GM12874 (cell line): ENCODE data around the gene CSTPP1.

Experiments
- CTCF ChIP-seq: IDR thresholded peaks from 2 replicates; pipeline ENCODE4 v1.5.1; 2011; ENCODE audit warnings: low read depth, mild to moderate bottlenecking, control low read depth, low read length, moderate library complexity; ENCODE audit not compliant: insufficient read depth

The CSTPP1 gene

DNA sequence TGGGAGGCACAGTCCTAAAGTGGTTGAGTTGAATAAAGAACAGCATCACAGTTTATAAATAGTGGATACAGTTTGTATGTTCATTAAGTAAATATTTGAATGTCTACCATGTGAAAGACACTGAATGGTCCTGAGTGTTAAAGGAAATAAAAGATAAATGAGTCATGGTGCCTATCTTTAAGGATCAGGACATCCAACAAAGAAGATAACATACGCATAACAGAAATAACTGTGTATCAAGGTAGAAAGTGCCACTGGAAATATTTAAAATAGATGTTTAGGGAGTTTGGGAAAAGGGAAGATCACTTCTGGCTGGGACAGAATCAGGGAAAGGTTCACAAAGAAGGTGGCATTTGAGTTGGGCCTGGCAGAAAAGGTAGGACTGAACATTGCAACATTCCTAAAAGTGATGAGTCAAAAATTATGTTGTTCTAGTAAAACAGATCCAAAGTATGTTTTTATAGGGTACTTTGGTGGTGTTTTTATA is 41.5 kb downstream of the CSTPP1 start:
- no peak for TF ChIP-seq CTCF

GRCh38 chr11:46979358-46979757 is 42.8 kb downstream of the CSTPP1 start:
- no peak for TF ChIP-seq CTCF

GRCh38 chr11:46981436-46981835 is 44.9 kb downstream of the CSTPP1 start:
- TF ChIP-seq CTCF, result no peak

DNA sequence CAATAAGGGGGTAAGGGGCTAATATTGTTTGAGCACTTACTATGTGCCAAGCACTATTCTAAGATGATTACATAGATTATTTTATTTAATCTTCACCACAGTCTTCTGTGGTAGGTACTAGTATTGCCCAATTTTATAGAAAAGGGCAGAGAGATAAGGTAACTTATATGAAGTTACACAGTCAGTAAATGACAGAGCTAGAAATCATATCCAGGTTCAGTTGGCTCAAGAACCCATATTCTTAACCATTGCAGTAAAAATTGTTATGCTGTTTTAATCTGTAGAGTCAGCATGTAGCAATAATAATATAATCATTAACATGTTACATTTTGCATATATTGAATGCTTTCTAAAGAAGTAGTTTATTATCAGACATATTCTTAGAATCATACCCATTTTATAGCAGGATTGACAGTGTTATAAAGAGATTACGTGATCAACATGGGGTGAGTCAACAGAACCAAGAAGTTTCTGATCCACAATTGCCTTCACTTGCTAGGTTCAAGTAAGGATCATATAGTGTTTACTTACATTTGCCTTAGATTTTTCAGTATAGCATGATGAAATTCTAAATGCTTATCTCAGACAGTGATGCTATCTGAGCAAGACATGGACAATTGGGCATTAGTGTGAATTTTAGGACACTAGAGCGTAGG is 46.4 kb downstream of the CSTPP1 start:
- TF ChIP-seq CTCF, result no peak

DNA sequence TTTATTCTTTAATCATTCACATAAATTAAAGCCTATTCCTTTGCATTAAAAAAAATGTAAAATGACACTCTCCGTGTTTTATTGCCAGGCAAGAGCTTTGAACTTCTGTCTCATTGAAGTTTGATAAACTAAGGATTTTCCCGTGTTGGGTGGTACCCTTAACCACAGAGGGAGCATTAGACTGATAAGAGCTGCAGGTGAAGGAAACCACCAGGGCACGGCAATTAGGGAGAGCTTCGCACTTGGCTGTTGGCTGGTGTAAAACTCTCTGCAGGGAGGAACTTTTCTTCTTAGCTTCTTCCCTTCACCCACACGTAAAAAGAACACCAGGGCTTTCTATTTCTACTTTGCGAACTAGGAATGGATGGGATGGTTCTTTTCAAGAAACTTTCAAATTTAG is 47.0 kb downstream of the CSTPP1 start:
- TF ChIP-seq CTCF, result no peak

DNA sequence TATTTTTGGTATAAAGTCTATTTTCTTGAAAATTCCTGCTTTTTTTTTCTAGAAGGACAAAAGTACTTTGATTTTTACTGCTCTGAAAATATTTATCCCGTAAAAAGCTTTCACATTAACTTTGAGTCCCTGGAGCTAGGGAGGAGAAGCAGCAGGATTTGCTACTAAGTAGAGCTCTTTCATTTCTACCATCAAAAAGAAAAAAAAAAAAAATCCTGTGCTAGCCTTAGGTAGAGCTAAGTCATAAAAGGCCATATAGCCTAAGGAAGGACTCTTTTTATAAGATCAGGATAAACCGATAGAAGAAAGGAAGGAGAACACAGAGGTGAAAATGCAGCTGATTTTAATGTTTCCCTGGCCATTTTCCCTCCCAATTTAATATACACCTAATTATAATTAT is 48.0 kb downstream of the CSTPP1 start:
- no peak for TF ChIP-seq CTCF

DNA sequence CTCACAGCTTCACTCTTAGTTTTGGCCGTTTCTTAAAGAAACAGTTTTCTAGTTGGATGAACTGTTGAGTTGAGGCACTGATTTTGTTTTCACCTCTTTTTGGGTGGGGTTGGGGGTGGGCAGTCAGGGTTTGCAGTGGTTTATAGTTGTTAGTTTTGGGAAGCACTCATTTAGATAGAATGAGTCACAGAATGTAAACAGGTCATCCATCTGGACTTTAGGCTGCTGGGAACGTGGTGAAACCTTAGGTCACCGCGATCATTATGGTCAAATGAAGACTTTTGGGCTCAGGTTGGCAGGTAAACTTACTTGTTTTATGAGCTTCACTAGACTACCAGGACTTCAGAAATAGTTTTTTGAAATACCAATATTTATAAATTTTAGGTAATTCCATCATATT is 48.4 kb downstream of the CSTPP1 start:
- no peak for TF ChIP-seq CTCF
